Lung (tissue), 12 donors: ENCODE data around the gene EYS. TPM values are rescaled to one million over a fixed set of nuclear protein-coding genes. Genes with fewer than 3 reads are reported as not detected.

ENCODE experiments used
- ATAC-seq: fragments of 200-7000 bp; cut with Tn5 transposase; one replicate; pipeline ENCODE4 v1.9.1; 2020; ENCODE audit warnings: moderate number of reproducible peaks; ENCODE audit not compliant: insufficient read depth, low FRiP score
- DNase-seq, 3 donors: peaks; one replicate each; pipeline ENCODE4 v3.0.0-alpha.2; 2013 to 2017
- H3K27ac ChIP-seq, 2 donors: one replicate each; pipeline ENCODE4 v1.5.1; 2013; ENCODE audit warnings: mild to moderate bottlenecking in 2 of 2, moderate library complexity in 2 of 2, control low read depth in 1 of 2, inconsistent platforms in 1 of 2, low read depth in 1 of 2, low read length in 1 of 2
- H3K27me3 ChIP-seq, 3 donors: one replicate each; pipeline ENCODE4 v1.5.1; 2013; ENCODE audit warnings: low read length in 2 of 3; ENCODE audit not compliant: control insufficient read depth in 3 of 3, insufficient read depth in 3 of 3
- H3K36me3 ChIP-seq, 4 donors: one replicate each; pipeline ENCODE4 v1.5.1; 2013; ENCODE audit warnings: low read length in 4 of 4, mild to moderate bottlenecking in 1 of 4, moderate library complexity in 1 of 4; ENCODE audit not compliant: control insufficient read depth in 4 of 4, insufficient read depth in 4 of 4
- H3K4me1 ChIP-seq, 5 donors: one replicate each; pipeline ENCODE4 v1.5.1; 2013; ENCODE audit warnings: low read length in 5 of 5, mild to moderate bottlenecking in 2 of 5, moderate library complexity in 1 of 5; ENCODE audit not compliant: control insufficient read depth in 5 of 5, insufficient read depth in 5 of 5
- H3K4me3 ChIP-seq: one replicate; pipeline ENCODE4 v1.5.1; 2013; ENCODE audit warnings: mild to moderate bottlenecking, control low read depth, moderate library complexity
- H3K9ac ChIP-seq, 2 donors: one replicate each; pipeline ENCODE4 v1.5.1; 2013; ENCODE audit warnings: low read length in 2 of 2, control low read depth in 1 of 2; ENCODE audit not compliant: insufficient read depth in 1 of 2
- H3K9me3 ChIP-seq, 4 donors: one replicate each; pipeline ENCODE4 v1.5.1; 2013; ENCODE audit warnings: low read length in 3 of 4, mild to moderate bottlenecking in 1 of 4, moderate library complexity in 1 of 4; ENCODE audit not compliant: control insufficient read depth in 4 of 4, insufficient read depth in 3 of 4
- CTCF ChIP-seq: IDR thresholded peaks from 2 replicates; pipeline ENCODE4 v1.5.1; 2012; ENCODE audit warnings: mild to moderate bottlenecking; ENCODE audit errors: control extremely low read depth, extremely low read depth
- WGBS, 2 donors: extraction: QIAGEN DNeasy Blood & Tissue Kit; methylation state at CpG; one replicate each; pipeline ENCODE4 v1.1.7; 2013; 5-methylcytosine and 5-hydroxymethylcytosine counted together
- polyA plus RNA-seq, 2 donors: library from polyadenylated mRNA; stranded (reverse); fragments of 200-250 nt; gene quantifications; one replicate each; pipeline ENCODE4 v1.2.1, GENCODE V29; 2013
- total RNA-seq, 2 donors: library from RNA; depleted of rRNA in 1 of 2; stranded (reverse); fragments of >200 nt in 1 of 2; gene quantifications; one replicate each; pipeline ENCODE4 v1.2.1, GENCODE V29; 2014 to 2021
- donor health status: control.
- donor health status: control.
- donor health status: Bipolar disorder and iron deficiency.
- donor health status: healthy.
- donor health status: DM: yes; HTN: yes; CAD: no.

EYS gene
- total and polyA plus RNA-seq, 4 donors = 0.06 to 0.34 (median 0.12) TPM

- WGBS, 2 donors = 96 to 97% methylated on average over 5 of the region's 5 CpGs
- no peak overlapping the region for H3K4me3 ChIP-seq
- H3K9me3 ChIP-seq = no peaks in the 10 kb centered on the region
- ATAC-seq = no peak
- no peak overlapping the region for H3K9ac ChIP-seq
- H3K27me3 ChIP-seq = no peaks in the 10 kb centered on the region
- H3K27ac ChIP-seq = no peak overlapping the region
- no peak for DNase-seq
- no peak for TF ChIP-seq CTCF
- no peaks in the 10 kb centered on the region for H3K4me1 ChIP-seq
- no peaks in the 10 kb centered on the region for H3K36me3 ChIP-seq
These were observed 2.2 kb upstream of the EYS start for GRCh38 chr6:65709099-65709830.

DNA sequence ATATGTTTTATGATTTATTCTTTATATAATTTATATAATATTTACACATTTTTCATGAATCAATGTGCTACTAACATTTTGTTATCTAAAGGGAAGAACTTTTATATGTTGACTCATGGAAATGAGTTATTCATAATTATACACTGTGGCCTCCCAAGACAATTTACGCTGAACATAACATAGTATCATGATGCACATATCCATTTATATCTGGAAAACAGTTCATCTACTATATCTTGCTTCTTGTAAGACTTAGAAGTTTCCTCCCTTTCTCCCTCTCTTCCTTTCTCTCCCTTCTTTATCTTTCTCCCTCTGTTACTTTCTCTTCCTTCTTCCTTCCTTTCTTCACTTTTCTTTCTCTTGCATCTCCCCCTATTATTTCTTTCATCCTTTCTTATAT is 1.1 kb upstream of the EYS start:
- Histone ChIP-seq H3K4me3 (no peak overlapping the region), H3K4me1 (no peaks in the 10 kb centered on the region), H3K27me3 (no peaks in the 10 kb centered on the region), H3K9me3 (no peaks in the 10 kb centered on the region), H3K27ac (no peak overlapping the region), H3K9ac (no peak overlapping the region), H3K36me3 (no peaks in the 10 kb centered on the region)
- ATAC-seq (no peak), DNase-seq (no peak)
- TF ChIP-seq CTCF = no peak
- WGBS, 2 donors = 90 to 98% methylated on average over 1 of the region's 1 CpG

GRCh38 chr6:65706436-65706835 is 590 bp downstream of the EYS start:
- H3K4me3 ChIP-seq = no peak overlapping the region
- ATAC-seq (no peak), DNase-seq (no peak)
- no peaks in the 10 kb centered on the region for H3K27me3 ChIP-seq
- no peak for TF ChIP-seq CTCF
- H3K9ac ChIP-seq = no peak overlapping the region
- H3K36me3 ChIP-seq = no peaks in the 10 kb centered on the region
- H3K27ac ChIP-seq = no peak overlapping the region
- H3K9me3 ChIP-seq = no peaks in the 10 kb centered on the region
- no peaks in the 10 kb centered on the region for H3K4me1 ChIP-seq
- 58 to 81% methylated on average over 3 of the region's 3 CpGs for WGBS, 2 donors

- H3K27me3 ChIP-seq = no peaks in the 10 kb centered on the region
- no peak for TF ChIP-seq CTCF
- no peak overlapping the region for H3K4me3 ChIP-seq
- no peaks in the 10 kb centered on the region for H3K36me3 ChIP-seq
- H3K27ac ChIP-seq = no peak overlapping the region
- DNase-seq = no peak
- 67 to 77% methylated on average over 1 of the region's 1 CpG for WGBS, 2 donors
- no peaks in the 10 kb centered on the region for H3K9me3 ChIP-seq
- no peak overlapping the region for H3K9ac ChIP-seq
- H3K4me1 ChIP-seq = no peaks in the 10 kb centered on the region
- ATAC-seq = no peak
These were observed 5.7 kb downstream of the EYS start for GRCh38 chr6:65701325-65701724.
